Measurements from ENCODE around the gene CYP2D6.
"Not testable (repeated sequence)": the region's sequence is repeated elsewhere in the genome, so short reads cannot be mapped to it uniquely, and the experiment has no call there.

The CYP2D6 gene

GRCh38 chr22:42131562-42131961 lies 952 bp upstream of the CYP2D6 start:
- DNase-seq: no peak

DNA sequence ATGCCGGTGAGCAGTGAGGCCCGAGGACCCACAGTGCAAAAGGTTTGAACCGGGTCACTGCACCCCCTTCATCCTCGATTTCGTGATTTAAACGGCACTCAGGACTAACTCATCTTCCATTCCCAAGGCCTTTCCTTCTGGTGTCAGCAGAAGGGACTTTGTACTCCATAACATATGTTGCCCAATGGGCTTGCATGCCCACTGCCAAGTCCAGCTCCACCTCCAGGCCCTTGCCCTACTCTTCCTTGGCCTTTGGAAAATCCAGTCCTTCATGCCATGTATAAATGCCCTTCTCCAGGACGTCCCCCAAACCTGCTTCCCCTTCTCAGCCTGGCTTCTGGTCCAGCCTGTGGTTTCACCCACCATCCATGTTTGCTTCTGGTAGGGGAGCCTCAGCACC lies 428 bp downstream of the CYP2D6 start:
- DNase-seq: not testable (repeated sequence)

GRCh38 chr22:42128776-42129694 lies 1.6 kb downstream of the CYP2D6 start:
- DNase-seq: not testable (repeated sequence)

- DNase-seq: not testable (repeated sequence)
Measured at GRCh38 chr22:42128007-42128406, 2.6 kb downstream of the CYP2D6 start.

DNA sequence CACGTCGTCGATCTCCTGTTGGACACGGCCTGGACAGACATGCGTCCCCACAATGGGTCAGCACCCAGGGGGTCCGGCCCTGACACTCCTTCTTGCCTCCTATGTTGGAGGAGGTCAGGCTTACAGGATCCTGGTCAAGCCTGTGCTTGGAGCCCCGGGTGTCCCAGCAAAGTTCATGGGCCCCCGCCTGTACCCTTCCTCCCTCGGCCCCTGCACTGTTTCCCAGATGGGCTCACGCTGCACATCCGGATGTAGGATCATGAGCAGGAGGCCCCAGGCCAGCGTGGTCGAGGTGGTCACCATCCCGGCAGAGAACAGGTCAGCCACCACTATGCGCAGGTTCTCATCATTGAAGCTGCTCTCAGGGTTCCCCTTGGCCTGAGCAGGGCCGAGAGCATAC lies 3.0 kb downstream of the CYP2D6 start:
- no peak for DNase-seq

GRCh38 chr22:42123529-42123928 lies 7.1 kb downstream of the CYP2D6 start:
- not testable (repeated sequence) for DNase-seq

- DNase-seq: not testable (repeated sequence)
Measured at GRCh38 chr22:42120231-42121021, 10.2 kb downstream of the CYP2D6 start.

DNA sequence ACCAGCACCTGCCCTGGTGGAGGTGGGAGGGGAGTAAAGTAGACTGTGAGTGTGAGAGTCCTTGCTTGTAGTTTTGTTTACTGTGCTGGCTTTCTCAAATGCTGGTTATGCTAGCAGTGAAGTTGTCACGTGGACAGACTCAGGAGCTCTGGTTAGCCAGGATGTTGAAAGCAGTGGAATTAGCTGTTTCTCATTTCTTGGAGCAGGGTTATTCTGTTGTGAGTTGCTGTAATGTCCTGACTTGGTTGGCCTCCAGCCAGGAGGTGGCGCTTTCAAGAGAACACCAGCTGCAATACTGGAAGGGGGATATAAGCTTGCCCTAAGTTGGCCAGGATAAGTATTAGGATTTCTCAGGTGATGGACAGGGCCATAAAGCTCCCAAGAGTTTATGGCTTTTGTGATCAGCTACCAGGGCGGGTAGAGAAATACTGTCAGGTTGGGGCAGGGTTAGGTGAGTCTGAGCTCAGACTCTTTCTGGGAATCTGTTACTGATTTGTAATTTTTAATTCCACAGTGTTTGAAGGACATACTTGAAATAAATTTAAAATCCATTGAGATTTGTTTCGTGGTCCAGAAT lies 13.7 kb downstream of the CYP2D6 start:
- DNase-seq: no peak

DNA sequence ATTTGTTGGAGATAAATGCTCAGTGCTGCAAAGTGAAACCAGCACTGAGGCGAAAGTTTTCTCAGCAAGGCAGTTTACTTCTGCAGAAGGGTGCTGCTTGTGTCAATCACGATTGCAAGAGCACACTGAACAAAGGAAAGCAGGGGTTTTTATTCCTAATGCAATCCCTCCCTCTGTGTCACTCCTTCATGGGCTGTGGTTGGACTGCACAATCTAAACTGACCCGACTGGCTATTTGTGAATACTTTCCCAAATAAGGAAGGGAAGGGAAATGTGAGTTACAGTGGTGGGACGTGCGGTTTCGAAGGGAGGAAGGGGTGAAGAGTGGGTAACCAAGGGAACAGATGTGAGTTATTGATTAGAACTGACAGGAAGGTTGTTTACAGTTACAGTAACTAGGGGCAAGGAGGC lies 15.2 kb downstream of the CYP2D6 start:
- not testable (repeated sequence) for DNase-seq

DNA sequence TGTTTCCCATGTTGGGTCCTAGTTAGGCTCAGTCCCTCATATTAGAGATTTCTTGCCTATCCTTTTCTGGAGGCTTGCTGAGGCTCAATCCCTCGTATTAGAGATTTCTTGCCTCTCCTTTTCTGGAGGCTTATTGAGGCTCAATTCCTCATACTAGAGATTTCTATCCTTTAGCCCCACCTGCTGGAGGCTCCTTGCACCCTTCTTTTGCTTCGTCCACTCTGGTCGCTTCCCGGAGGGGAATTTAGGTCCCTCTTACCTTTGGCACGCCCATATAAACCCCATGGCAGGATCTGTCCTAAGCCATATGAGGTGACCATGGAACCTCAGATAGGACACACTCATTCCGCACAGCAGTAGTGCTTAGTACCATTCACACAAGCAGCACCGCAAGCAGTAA lies 15.9 kb downstream of the CYP2D6 start:
- DNase-seq: no peak

DNA sequence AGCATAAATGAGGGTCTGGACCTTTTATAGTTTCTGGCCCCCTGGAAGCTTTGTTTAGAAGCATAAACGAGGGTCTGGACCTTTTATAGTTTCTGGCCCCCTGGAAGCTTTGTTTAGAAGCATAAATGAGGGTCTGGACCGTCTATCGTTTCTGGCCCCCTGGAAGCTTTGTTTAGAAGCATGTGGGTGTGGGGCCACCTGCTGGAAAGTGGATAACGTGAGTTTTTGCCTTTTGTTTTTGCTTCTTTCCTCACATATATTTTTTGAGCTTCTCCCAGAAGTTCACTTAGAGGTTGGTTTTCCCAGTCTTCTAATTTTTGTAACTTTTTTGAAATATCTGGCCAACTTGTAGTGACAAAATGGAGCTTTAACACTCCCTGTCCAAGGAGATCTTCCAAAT lies 17.8 kb downstream of the CYP2D6 start:
- DNase-seq: not testable (repeated sequence)

DNA sequence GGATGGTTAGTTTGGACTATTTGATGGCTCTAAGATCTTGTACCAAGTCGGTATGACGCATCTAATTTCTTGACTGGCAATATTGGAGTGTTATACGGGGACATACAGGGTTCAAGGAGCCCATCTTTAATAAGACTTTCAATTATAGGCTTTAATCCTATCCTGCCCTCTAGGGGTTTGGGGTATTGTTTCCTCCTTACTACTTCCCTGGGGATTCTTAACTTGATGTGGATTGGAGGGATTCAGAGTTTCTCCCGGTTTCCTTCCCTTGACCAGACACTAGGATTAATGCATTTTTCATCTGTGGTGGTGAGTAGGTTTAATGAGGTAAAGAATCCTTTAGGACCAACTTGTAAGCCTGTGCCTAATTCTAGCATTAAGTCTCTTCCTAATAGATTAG lies 18.8 kb downstream of the CYP2D6 start:
- DNase-seq: no peak

DNA sequence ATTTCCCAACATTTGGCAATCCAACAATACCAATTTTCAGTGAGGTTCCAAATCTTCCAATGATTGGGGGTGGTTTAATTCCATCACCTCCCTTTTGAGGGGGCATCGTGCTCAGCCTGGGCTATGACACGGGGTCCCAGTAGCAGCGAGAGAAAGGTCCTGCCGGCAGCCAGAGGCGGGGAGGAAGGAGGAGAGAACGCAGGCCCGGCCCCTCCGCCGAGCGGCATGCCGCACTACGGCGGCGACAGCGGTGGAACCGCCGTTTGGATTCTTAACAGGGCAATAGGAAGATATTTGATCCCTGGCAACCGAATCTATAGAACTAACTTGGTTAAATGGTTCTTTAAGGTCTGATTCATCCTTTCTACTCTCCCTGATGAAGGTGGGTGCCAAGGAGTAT lies 21.8 kb downstream of the CYP2D6 start:
- DNase-seq: no peak

DNA sequence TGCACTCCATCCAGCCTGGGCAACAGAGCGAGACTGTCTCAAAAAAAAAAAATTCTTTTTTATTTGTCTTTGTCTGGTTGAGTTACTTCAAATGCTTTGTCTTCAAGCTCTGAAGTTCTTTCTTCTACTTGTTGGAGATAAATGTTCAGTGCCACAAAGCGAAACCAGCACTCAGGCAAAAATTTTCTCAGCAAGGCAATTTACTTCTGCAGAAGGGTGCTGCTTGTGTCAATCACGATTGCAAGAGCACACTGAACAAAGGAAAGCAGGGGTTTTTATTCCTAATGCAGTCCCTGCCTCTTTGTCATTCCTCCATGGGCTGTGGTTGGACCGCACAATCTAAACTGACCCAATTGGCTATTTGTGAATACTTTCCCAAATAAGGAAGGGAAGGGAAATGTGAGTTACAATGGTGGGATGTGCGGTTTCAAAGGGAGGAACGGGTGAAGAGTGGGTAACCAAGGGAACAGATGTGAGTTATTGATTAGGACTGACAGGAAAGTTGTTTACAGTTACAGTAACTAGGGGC lies 26.2 kb downstream of the CYP2D6 start:
- DNase-seq: not testable (repeated sequence)

DNA sequence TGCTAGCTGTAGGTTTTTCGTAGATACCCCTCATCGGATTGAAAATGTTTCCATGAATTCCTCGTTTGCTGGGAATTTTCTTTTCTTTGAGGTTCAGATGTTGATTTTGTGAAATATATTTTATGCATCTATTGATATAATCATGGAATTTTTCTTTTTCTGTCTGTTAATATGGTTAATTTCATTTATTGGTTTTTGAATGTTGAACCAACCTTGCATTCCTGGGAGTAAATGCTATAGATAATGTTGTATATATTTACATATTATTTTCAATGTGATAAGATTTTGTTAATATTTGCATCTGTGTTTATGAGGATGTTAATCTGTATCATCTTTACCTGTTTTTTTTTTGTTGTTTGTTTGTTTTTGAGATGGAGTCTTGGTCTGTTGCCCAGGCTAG lies 29.4 kb downstream of the CYP2D6 start:
- no peak for DNase-seq

GRCh38 chr22:42091455-42091782 lies 39.2 kb downstream of the CYP2D6 start:
- DNase-seq: no peak

- DNase-seq: peak; percentile 97
Measured at GRCh38 chr22:42090596-42091454, 39.8 kb downstream of the CYP2D6 start, which contains the start of gene NDUFA6. NDUFA6 (minus strand) TSS chr22:42090772; CDS start chr22:42090744, 28 bp downstream.

DNA sequence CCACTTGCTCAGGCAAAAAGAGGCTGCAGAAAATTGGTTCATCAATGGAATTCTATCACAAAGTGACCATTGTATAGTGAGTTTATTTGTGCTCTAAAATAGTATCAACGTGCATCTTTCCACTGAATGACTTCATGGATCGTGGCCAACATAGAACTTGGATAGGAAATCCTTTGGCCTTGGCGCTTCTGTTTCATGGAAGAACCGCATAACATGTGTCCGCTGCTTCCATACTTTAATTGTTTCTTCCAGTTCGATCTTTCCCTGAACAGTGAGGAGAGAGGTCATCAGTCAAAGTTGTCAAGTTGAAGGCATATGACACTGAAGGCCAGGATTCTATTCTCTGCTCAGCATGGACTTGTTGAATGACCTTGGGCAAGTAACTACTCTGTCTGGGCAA lies 44.6 kb downstream of the CYP2D6 start:
- DNase-seq: no peak

- DNase-seq: no peak
Measured at GRCh38 chr22:42084874-42085273, 45.7 kb downstream of the CYP2D6 start.

DNA sequence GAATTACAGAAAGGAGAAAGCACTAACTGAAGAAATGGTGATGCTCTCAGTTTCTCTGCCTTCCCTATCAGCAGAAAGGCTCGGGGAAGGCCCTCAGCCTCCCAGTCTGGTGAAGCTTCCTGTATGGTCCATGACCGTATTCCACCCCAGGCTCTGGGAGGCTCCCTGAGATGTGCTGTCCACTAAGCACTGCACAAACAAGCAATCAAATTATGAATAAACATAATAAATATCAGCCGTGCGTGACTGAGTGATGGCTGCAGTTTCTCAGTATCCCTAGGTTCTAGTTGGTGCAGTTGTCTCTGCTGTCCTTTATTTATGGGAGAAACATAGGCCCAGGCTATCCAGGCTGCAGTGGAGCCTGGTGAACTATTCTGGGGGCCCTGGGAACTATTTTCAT lies 47.5 kb downstream of the CYP2D6 start:
- DNase-seq: no peak

DNA sequence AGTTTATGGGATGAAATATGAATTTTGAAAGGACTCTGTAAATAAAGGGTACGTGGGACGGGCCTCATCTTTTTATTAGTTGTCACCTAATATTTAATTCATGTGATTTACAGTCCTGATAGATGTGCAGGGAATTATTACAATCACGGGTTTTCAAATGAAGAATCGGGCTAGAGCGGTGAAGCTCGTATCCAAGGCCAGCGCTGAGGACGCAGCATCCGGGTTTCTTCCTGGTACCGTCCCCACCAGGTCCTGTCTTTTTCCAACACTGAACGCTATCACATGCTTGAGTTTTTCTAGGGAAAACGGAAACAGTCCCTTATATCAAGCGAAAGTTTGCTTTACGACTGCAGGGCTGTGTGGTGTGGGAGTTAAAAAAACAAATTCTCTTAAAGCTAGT lies 50.3 kb downstream of the CYP2D6 start:
- no peak for DNase-seq

Measured in effector CD8-positive, alpha-beta T cell (primary cell).